ENCODE results near the gene ADAMTS6. TPM values are rescaled to one million over a fixed set of nuclear protein-coding genes. Genes with fewer than 3 reads are reported as not detected.

ADAMTS6 gene
- total and polyA plus RNA-seq, 2 donors (not counting 1 experiment from before 2014, with no cell fraction given) = 3.6 to 12.3 TPM

- no peaks in the 10 kb centered on the region for H3K4me1 Mint-ChIP-seq
- TF ChIP-seq EZH2 (IDR thresholded peaks at IDR 0.05; ENCODE audit: borderline replicate concordance, insufficient read depth, low read depth, low read length, poor library complexity, severe bottlenecking) (no peak), CTCF (IDR thresholded peaks at IDR 0.05) (no peak)
- no peaks in the 10 kb centered on the region for H3K4me1 ChIP-seq (ENCODE audit: control insufficient read depth in 2 of 2, insufficient read depth in 2 of 2, low read length in 2 of 2)
- H3K27me3 ChIP-seq (replicated peaks in 1 of 4; ENCODE audit: control extremely low read depth in 1 of 4, control insufficient read depth in 3 of 4, insufficient read depth in 4 of 4, low read length in 3 of 4) = no peaks in the 10 kb centered on the region
- intact Hi-C loops (cut with micrococcal nuclease) = no loop called here
- no peak overlapping the region for H3K27ac ChIP-seq (ENCODE audit: low read length in 2 of 2)
- CTCF ChIA-PET = no interaction called here
- H3K27ac Mint-ChIP-seq = no peak overlapping the region
- H3K36me3 ChIP-seq (replicated peaks in 1 of 2; ENCODE audit: control extremely low read depth in 1 of 2, control insufficient read depth in 1 of 2, extremely low read depth in 1 of 2, insufficient read depth in 2 of 2, low read length in 1 of 2) = no peaks in the 10 kb centered on the region
- POLR2A ChIA-PET = no interaction called here
- no peaks in the 10 kb centered on the region for H3K9me3 Mint-ChIP-seq (ENCODE audit: insufficient read depth)
- no peaks in the 10 kb centered on the region for H3K9me3 ChIP-seq (ENCODE audit: control extremely low read depth in 1 of 3, control insufficient read depth in 2 of 3, insufficient read depth in 1 of 3, low read length in 2 of 3)
- H4K20me1 ChIP-seq (ENCODE audit: control insufficient read depth, insufficient read depth, low read length, poor library complexity, severe bottlenecking) = no peaks in the 10 kb centered on the region
- no peak overlapping the region for H2AFZ ChIP-seq (ENCODE audit: insufficient read depth, low read depth, low read length, poor library complexity, severe bottlenecking)
- no peak for ATAC-seq (ENCODE audit: low read depth)
- no peaks in the 10 kb centered on the region for H3K79me2 ChIP-seq (ENCODE audit: control insufficient read depth, insufficient read depth, low read length)
- H3K9ac ChIP-seq (ENCODE audit: low read length) = no peak overlapping the region
- no peak for DNase-seq
- H3K27me3 Mint-ChIP-seq = no peaks in the 10 kb centered on the region
- 100% methylated on average over 1 of the region's 2 CpGs for WGBS (ENCODE audit: insufficient coverage)
- no peak overlapping the region for H3K4me3 ChIP-seq (ENCODE audit: control extremely low read depth in 1 of 5, extremely low read depth in 1 of 5, insufficient read depth in 1 of 5, low read depth in 2 of 5, low read length in 4 of 5)
- no peak overlapping the region for H3K4me2 ChIP-seq (replicated peaks; ENCODE audit: low read depth, low read length, poor library complexity, severe bottlenecking)
- no peak overlapping the region for H3K4me3 Mint-ChIP-seq
These were observed 86.1 kb downstream of the ADAMTS6 start for GRCh38 chr5:65395526-65396155.

- Histone ChIP-seq H3K27me3 (replicated peaks in 1 of 4; ENCODE audit: control extremely low read depth in 1 of 4, control insufficient read depth in 3 of 4, insufficient read depth in 4 of 4, low read length in 3 of 4) (no peaks in the 10 kb centered on the region), H3K4me3 (ENCODE audit: control extremely low read depth in 1 of 5, extremely low read depth in 1 of 5, insufficient read depth in 1 of 5, low read depth in 2 of 5, low read length in 4 of 5) (no peak overlapping the region), H3K27ac (ENCODE audit: low read length in 2 of 2) (no peak overlapping the region), H3K4me1 (ENCODE audit: control insufficient read depth in 2 of 2, insufficient read depth in 2 of 2, low read length in 2 of 2) (no peaks in the 10 kb centered on the region), H3K4me2 (replicated peaks; ENCODE audit: low read depth, low read length, poor library complexity, severe bottlenecking) (no peak overlapping the region), H3K9ac (ENCODE audit: low read length) (no peak overlapping the region), H3K79me2 (ENCODE audit: control insufficient read depth, insufficient read depth, low read length) (no peaks in the 10 kb centered on the region), H2AFZ (ENCODE audit: insufficient read depth, low read depth, low read length, poor library complexity, severe bottlenecking) (no peak overlapping the region), H4K20me1 (ENCODE audit: control insufficient read depth, insufficient read depth, low read length, poor library complexity, severe bottlenecking) (no peaks in the 10 kb centered on the region), H3K9me3 (ENCODE audit: control extremely low read depth in 1 of 3, control insufficient read depth in 2 of 3, insufficient read depth in 1 of 3, low read length in 2 of 3) (no peaks in the 10 kb centered on the region), H3K36me3 (replicated peaks in 1 of 2; ENCODE audit: control extremely low read depth in 1 of 2, control insufficient read depth in 1 of 2, extremely low read depth in 1 of 2, insufficient read depth in 2 of 2, low read length in 1 of 2) (no peaks in the 10 kb centered on the region)
- Mint-ChIP-seq H3K4me3 (no peak overlapping the region), H3K4me1 (no peaks in the 10 kb centered on the region), H3K9me3 (ENCODE audit: insufficient read depth) (no peaks in the 10 kb centered on the region), H3K27ac (no peak overlapping the region), H3K27me3 (no peaks in the 10 kb centered on the region)
- 100% methylated on average over 1 of the region's 2 CpGs for WGBS (ENCODE audit: insufficient coverage)
- no peak for ATAC-seq (ENCODE audit: low read depth)
- POLR2A ChIA-PET = no interaction called here
- CTCF ChIA-PET = no interaction called here
- no peak for DNase-seq
- intact Hi-C loops (cut with micrococcal nuclease) = no loop called here
- TF ChIP-seq EZH2 (IDR thresholded peaks at IDR 0.05; ENCODE audit: borderline replicate concordance, insufficient read depth, low read depth, low read length, poor library complexity, severe bottlenecking) (no peak), CTCF (IDR thresholded peaks at IDR 0.05) (no peak)
These were observed 87.6 kb downstream of the ADAMTS6 start for GRCh38 chr5:65394087-65394486.
